Endometrial microvascular endothelial cells (primary cell): ENCODE results near the gene VPS13D. TPM values are rescaled to one million over a fixed set of nuclear protein-coding genes. Genes with fewer than 3 reads are reported as not detected.

Source experiments
- in situ Hi-C: cut with HindIII; loops from 2 replicates; pipeline ENCODE4 v1.10.0; 2017; ENCODE audit warnings: low sequenced_read_pairs, low pct_unique_long_range_greater_than_20kb; ENCODE audit errors: inconsistent ontology term
- total RNA-seq: library from RNA; depleted of rRNA; stranded (reverse); fragments of >200 nt; gene quantifications from one replicate; pipeline ENCODE4 v1.2.3, GENCODE V29; 2015; ENCODE audit errors: inconsistent ontology term

VPS13D gene
- total RNA-seq, result 19.3 TPM

GRCh38 chr1:12229835-12230548 lies at the start of gene VPS13D:
Gene VPS13D, plus strand, starts transcription at chr1:12230030. Its CDS starts 4,237 bp downstream, at chr1:12234267.
- in situ Hi-C loops, result no loop called here

- in situ Hi-C loops, result no loop called here
Observed at GRCh38 chr1:12180315-12180714, 49.5 kb upstream of the VPS13D start.

GRCh38 chr1:12180903-12181302 lies 48.9 kb upstream of the VPS13D start:
- in situ Hi-C loops, result no loop called here

GRCh38 chr1:12181568-12181967 lies 48.3 kb upstream of the VPS13D start:
- in situ Hi-C loops, result no loop called here

GRCh38 chr1:12182410-12182984 lies 47.3 kb upstream of the VPS13D start:
- in situ Hi-C loops, result no loop called here

GRCh38 chr1:12183095-12183794 lies 46.6 kb upstream of the VPS13D start:
- in situ Hi-C loops, result no loop called here

GRCh38 chr1:12184008-12184681 lies 45.7 kb upstream of the VPS13D start:
- in situ Hi-C loops, result no loop called here

- in situ Hi-C loops, result no loop called here
Observed at GRCh38 chr1:12185036-12185917, 44.6 kb upstream of the VPS13D start.

- in situ Hi-C loops, result no loop called here
Observed at GRCh38 chr1:12185918-12186678, 43.7 kb upstream of the VPS13D start.

- in situ Hi-C loops, result no loop called here
Observed at GRCh38 chr1:12186679-12186985, 43.2 kb upstream of the VPS13D start.

- in situ Hi-C loops, result no loop called here
Observed at GRCh38 chr1:12188115-12188514, 41.7 kb upstream of the VPS13D start.

- in situ Hi-C loops, result no loop called here
Observed at GRCh38 chr1:12188657-12189327, 41.0 kb upstream of the VPS13D start.

GRCh38 chr1:12189328-12189682 lies 40.5 kb upstream of the VPS13D start:
- in situ Hi-C loops, result no loop called here

- in situ Hi-C loops, result no loop called here
Observed at GRCh38 chr1:12191242-12192032, 38.4 kb upstream of the VPS13D start.

GRCh38 chr1:12194666-12195216 lies 35.1 kb upstream of the VPS13D start:
- in situ Hi-C loops, result no loop called here

GRCh38 chr1:12195416-12195815 lies 34.4 kb upstream of the VPS13D start:
- in situ Hi-C loops, result no loop called here
